ENCODE measurements around the gene SV2C. TPM values are rescaled to one million over a fixed set of nuclear protein-coding genes. Genes with fewer than 3 reads are reported as not detected.

SV2C gene
- total and polyA plus RNA-seq, 2 donors from 2014 or later, result 0.13 TPM; not detected in 1

DNA sequence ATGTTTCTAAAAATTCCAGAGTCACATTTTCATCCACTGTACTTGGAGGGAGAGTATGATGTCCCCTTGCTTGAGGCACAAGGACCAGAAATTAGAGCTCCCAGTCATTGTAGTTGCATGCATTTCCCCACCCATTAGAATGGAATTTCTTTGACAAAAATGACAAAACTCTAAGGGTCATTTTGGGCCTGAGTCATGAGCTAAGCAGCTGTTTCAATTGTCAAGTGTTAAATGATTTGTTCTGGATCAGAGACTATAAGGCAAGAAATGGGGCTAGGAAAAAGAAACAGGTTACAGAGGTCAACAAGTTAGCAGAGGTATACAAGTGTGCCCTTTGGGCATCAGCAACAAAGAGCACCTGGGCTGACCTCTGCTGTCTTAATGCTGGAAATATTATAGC is 188.7 kb downstream of the SV2C start:
- TF ChIP-seq, protein P1, sequence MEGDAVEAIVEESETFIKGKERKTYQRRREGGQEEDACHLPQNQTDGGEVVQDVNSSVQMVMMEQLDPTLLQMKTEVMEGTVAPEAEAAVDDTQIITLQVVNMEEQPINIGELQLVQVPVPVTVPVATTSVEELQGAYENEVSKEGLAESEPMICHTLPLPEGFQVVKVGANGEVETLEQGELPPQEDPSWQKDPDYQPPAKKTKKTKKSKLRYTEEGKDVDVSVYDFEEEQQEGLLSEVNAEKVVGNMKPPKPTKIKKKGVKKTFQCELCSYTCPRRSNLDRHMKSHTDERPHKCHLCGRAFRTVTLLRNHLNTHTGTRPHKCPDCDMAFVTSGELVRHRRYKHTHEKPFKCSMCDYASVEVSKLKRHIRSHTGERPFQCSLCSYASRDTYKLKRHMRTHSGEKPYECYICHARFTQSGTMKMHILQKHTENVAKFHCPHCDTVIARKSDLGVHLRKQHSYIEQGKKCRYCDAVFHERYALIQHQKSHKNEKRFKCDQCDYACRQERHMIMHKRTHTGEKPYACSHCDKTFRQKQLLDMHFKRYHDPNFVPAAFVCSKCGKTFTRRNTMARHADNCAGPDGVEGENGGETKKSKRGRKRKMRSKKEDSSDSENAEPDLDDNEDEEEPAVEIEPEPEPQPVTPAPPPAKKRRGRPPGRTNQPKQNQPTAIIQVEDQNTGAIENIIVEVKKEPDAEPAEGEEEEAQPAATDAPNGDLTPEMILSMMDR (IDR thresholded peaks at IDR 0.05; ENCODE audit: borderline replicate concordance, extremely low read depth, insufficient read depth), result no peak
- no peak for FAIRE-seq
- Histone ChIP-seq H3K9me3 (ENCODE audit: control insufficient read depth in 2 of 3, insufficient read depth in 1 of 3, low read length in 3 of 3) (no peaks in the 10 kb centered on the region), H3K9ac (ENCODE audit: low read length in 3 of 3) (no peak overlapping the region), H3K27ac (ENCODE audit: low read depth in 2 of 2, low read length in 2 of 2) (no peak overlapping the region), H3K36me3 (ENCODE audit: control insufficient read depth in 2 of 3, insufficient read depth in 3 of 3, low read length in 3 of 3) (no peaks in the 10 kb centered on the region), H3K4me1 (ENCODE audit: control insufficient read depth in 2 of 3, insufficient read depth in 2 of 3, low read depth in 1 of 3, low read length in 3 of 3) (peaks cover 0 to 4% (median 0%) of the 10 kb centered on the region in 3 donors), H3K4me3 (ENCODE audit: low read length in 3 of 3) (no peak overlapping the region), H3K27me3 (ENCODE audit: control insufficient read depth, insufficient read depth, low read length) (no peaks in the 10 kb centered on the region)
- intact Hi-C loops (cut with DNase I), result no loop called here
- no peak for DNase-seq

DNA sequence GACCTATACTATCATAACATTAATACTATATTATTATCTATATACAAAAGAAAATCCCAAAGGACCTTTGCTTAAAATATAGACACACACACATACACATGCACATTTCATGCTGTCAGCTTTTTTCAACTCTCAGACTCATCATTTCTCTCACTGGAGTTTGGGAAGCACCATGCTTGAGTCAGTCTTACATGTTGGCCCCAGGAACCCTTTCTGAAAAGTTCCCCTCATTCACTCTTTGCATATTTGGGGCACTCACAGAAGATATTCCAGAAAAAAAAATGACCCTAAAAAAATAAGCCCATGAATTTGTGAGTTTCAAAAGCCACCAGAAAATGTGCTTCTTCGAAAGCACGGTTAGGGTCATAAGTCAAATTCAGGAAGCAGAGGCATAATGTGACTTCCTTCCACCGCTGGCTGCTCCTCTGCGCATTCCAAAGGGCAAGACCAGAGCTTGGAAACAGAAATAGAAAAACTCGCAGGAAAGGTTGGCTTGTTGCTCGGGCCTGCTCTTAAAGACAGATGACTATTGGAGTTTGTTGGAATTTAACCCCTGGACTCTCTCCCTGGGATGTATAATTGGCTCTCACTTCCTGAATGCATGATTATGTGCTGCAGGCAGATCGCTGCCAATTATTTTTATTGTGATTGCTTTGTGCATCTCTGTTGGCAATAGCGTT is 190.2 kb downstream of the SV2C start:
- H3K27ac ChIP-seq (ENCODE audit: low read depth in 2 of 2, low read length in 2 of 2), result no peak overlapping the region
- FAIRE-seq (peak; percentile 50), DNase-seq (peak in 2 of 5 donors; percentile 21 to 55)

GRCh38 chr5:76274571-76274970 is 191.4 kb downstream of the SV2C start:
- FAIRE-seq (no peak), DNase-seq (peak in 1 of 5 donors; percentile 22)
- no peaks in the 10 kb centered on the region for H3K36me3 ChIP-seq (ENCODE audit: control insufficient read depth in 2 of 3, insufficient read depth in 3 of 3, low read length in 3 of 3)
- TF ChIP-seq, protein P1 (IDR thresholded peaks at IDR 0.05; ENCODE audit: borderline replicate concordance, extremely low read depth, insufficient read depth), result no peak
- no peak overlapping the region for H3K4me3 ChIP-seq (ENCODE audit: low read length in 3 of 3)
- H3K27ac ChIP-seq (ENCODE audit: low read depth in 2 of 2, low read length in 2 of 2), result no peak overlapping the region
- no peaks in the 10 kb centered on the region for H3K9me3 ChIP-seq (ENCODE audit: control insufficient read depth in 2 of 3, insufficient read depth in 1 of 3, low read length in 3 of 3)
- no peak overlapping the region for H3K9ac ChIP-seq (ENCODE audit: low read length in 3 of 3)
- intact Hi-C loops (cut with DNase I), result no loop called here
- peaks cover 0 to 4% (median 0%) of the 10 kb centered on the region in 3 donors for H3K4me1 ChIP-seq (ENCODE audit: control insufficient read depth in 2 of 3, insufficient read depth in 2 of 3, low read depth in 1 of 3, low read length in 3 of 3)
- H3K27me3 ChIP-seq (ENCODE audit: control insufficient read depth, insufficient read depth, low read length), result no peaks in the 10 kb centered on the region

More for the DNA sequence above, 190.2 kb downstream of the SV2C start:
- H3K27me3 ChIP-seq (ENCODE audit: control insufficient read depth, insufficient read depth, low read length), result no peaks in the 10 kb centered on the region
- intact Hi-C loops (cut with DNase I), result no loop called here
- no peak overlapping the region for H3K4me3 ChIP-seq (ENCODE audit: low read length in 3 of 3)
- H3K9me3 ChIP-seq (ENCODE audit: control insufficient read depth in 2 of 3, insufficient read depth in 1 of 3, low read length in 3 of 3), result no peaks in the 10 kb centered on the region
- H3K4me1 ChIP-seq (ENCODE audit: control insufficient read depth in 2 of 3, insufficient read depth in 2 of 3, low read depth in 1 of 3, low read length in 3 of 3), result peaks cover 0 to 4% (median 0%) of the 10 kb centered on the region in 3 donors
- H3K36me3 ChIP-seq (ENCODE audit: control insufficient read depth in 2 of 3, insufficient read depth in 3 of 3, low read length in 3 of 3), result no peaks in the 10 kb centered on the region
- H3K9ac ChIP-seq (ENCODE audit: low read length in 3 of 3), result no peak overlapping the region
- TF ChIP-seq, protein P1 (IDR thresholded peaks at IDR 0.05; ENCODE audit: borderline replicate concordance, extremely low read depth, insufficient read depth), result no peak

Measured in kidney (tissue), 14 donors.